Neuron (in vitro differentiated cells): ENCODE measurements around the gene C22orf42.
"Not testable (repeated sequence)": the region's sequence is repeated elsewhere in the genome, so short reads cannot be mapped to it uniquely, and the experiment has no call there.

Source experiments
- H2AFZ ChIP-seq: one replicate; pipeline ENCODE4 v1.6.1; 2013; ENCODE audit warnings: low read depth, mild to moderate bottlenecking, inconsistent platforms, low read length, moderate library complexity
- H3K27me3 ChIP-seq: one replicate; pipeline ENCODE4 v1.6.1; 2013; ENCODE audit warnings: low read length; ENCODE audit not compliant: insufficient read depth
- H3K36me3 ChIP-seq: one replicate; pipeline ENCODE4 v1.6.1; 2013; ENCODE audit warnings: low read length; ENCODE audit not compliant: insufficient read depth
- H3K4me1 ChIP-seq: one replicate; pipeline ENCODE4 v1.6.1; 2013; ENCODE audit warnings: low read length; ENCODE audit not compliant: insufficient read depth
- H3K4me3 ChIP-seq: 2 replicates; pipeline ENCODE4 v1.5.1; 2013; ENCODE audit warnings: mild to moderate bottlenecking, low read length, moderate library complexity
- H3K9me3 ChIP-seq: one replicate; pipeline ENCODE4 v1.6.1; 2013; ENCODE audit warnings: low read length

The C22orf42 gene

GRCh38 chr22:32137731-32138324 lies 21.3 kb downstream of the C22orf42 start:
- H2AFZ ChIP-seq, H3K36me3 ChIP-seq, H3K9me3 ChIP-seq, H3K4me3 ChIP-seq, H3K27me3 ChIP-seq, H3K4me1 ChIP-seq: not testable (repeated sequence)

- H3K27me3 ChIP-seq, H3K36me3 ChIP-seq, H2AFZ ChIP-seq, H3K9me3 ChIP-seq, H3K4me3 ChIP-seq, H3K4me1 ChIP-seq: not testable (repeated sequence)
Observed at GRCh38 chr22:32136881-32137280, 22.2 kb downstream of the C22orf42 start.

- not testable (repeated sequence) for H2AFZ ChIP-seq, H3K4me3 ChIP-seq, H3K4me1 ChIP-seq, H3K27me3 ChIP-seq, H3K36me3 ChIP-seq, H3K9me3 ChIP-seq
Observed at GRCh38 chr22:32135958-32136357, 23.1 kb downstream of the C22orf42 start.

- not testable (repeated sequence) for H3K36me3 ChIP-seq, H3K4me1 ChIP-seq, H3K4me3 ChIP-seq, H3K27me3 ChIP-seq, H3K9me3 ChIP-seq, H2AFZ ChIP-seq
Observed at GRCh38 chr22:32134796-32135195, 24.3 kb downstream of the C22orf42 start.

GRCh38 chr22:32132783-32133182 lies 26.3 kb downstream of the C22orf42 start:
- peaks cover 3% of the 10 kb centered on the region for H3K27me3 ChIP-seq
- H3K4me1 ChIP-seq = no peaks in the 10 kb centered on the region
- no peaks in the 10 kb centered on the region for H3K36me3 ChIP-seq
- H3K4me3 ChIP-seq = no peak overlapping the region
- no peaks in the 10 kb centered on the region for H3K9me3 ChIP-seq
- no peak overlapping the region for H2AFZ ChIP-seq

GRCh38 chr22:32132126-32132525 lies 27.0 kb downstream of the C22orf42 start:
- Histone ChIP-seq H3K36me3 (no peaks in the 10 kb centered on the region), H3K9me3 (no peaks in the 10 kb centered on the region), H2AFZ (no peak overlapping the region), H3K4me1 (no peaks in the 10 kb centered on the region), H3K27me3 (no peaks in the 10 kb centered on the region), H3K4me3 (no peak overlapping the region)

- Histone ChIP-seq H3K36me3 (no peaks in the 10 kb centered on the region), H3K9me3 (no peaks in the 10 kb centered on the region), H3K27me3 (no peaks in the 10 kb centered on the region), H3K4me3 (no peak overlapping the region), H3K4me1 (no peaks in the 10 kb centered on the region), H2AFZ (no peak overlapping the region)
Observed at GRCh38 chr22:32130464-32130863, 28.6 kb downstream of the C22orf42 start.

GRCh38 chr22:32127904-32128303 lies 31.2 kb downstream of the C22orf42 start:
- H2AFZ ChIP-seq = no peak overlapping the region
- H3K27me3 ChIP-seq = no peaks in the 10 kb centered on the region
- H3K36me3 ChIP-seq = no peaks in the 10 kb centered on the region
- H3K4me1 ChIP-seq = no peaks in the 10 kb centered on the region
- H3K9me3 ChIP-seq = no peaks in the 10 kb centered on the region
- H3K4me3 ChIP-seq = no peak overlapping the region

- no peak overlapping the region for H3K4me3 ChIP-seq
- no peaks in the 10 kb centered on the region for H3K4me1 ChIP-seq
- H3K27me3 ChIP-seq = no peaks in the 10 kb centered on the region
- no peaks in the 10 kb centered on the region for H3K9me3 ChIP-seq
- no peaks in the 10 kb centered on the region for H3K36me3 ChIP-seq
- H2AFZ ChIP-seq = no peak overlapping the region
Observed at GRCh38 chr22:32123657-32124056, 35.4 kb downstream of the C22orf42 start.

GRCh38 chr22:32122899-32123298 lies 36.2 kb downstream of the C22orf42 start:
- H3K36me3 ChIP-seq = no peaks in the 10 kb centered on the region
- H2AFZ ChIP-seq = no peak overlapping the region
- H3K4me3 ChIP-seq = no peak overlapping the region
- H3K4me1 ChIP-seq = no peaks in the 10 kb centered on the region
- H3K27me3 ChIP-seq = no peaks in the 10 kb centered on the region
- H3K9me3 ChIP-seq = no peaks in the 10 kb centered on the region

GRCh38 chr22:32120603-32121002 lies 38.5 kb downstream of the C22orf42 start:
- Histone ChIP-seq H3K27me3 (peaks cover 7% of the 10 kb centered on the region), H3K9me3 (no peaks in the 10 kb centered on the region), H3K4me3 (no peak overlapping the region), H2AFZ (no peak overlapping the region), H3K36me3 (no peaks in the 10 kb centered on the region), H3K4me1 (no peaks in the 10 kb centered on the region)

GRCh38 chr22:32119568-32120235 lies 39.4 kb downstream of the C22orf42 start:
- H3K36me3 ChIP-seq = no peaks in the 10 kb centered on the region
- H3K4me3 ChIP-seq = no peak overlapping the region
- H3K4me1 ChIP-seq = no peaks in the 10 kb centered on the region
- peaks cover 10% of the 10 kb centered on the region for H3K27me3 ChIP-seq
- no peak overlapping the region for H2AFZ ChIP-seq
- H3K9me3 ChIP-seq = no peaks in the 10 kb centered on the region

- Histone ChIP-seq H3K4me3 (no peak overlapping the region), H3K9me3 (no peaks in the 10 kb centered on the region), H3K4me1 (no peaks in the 10 kb centered on the region), H3K27me3 (peaks cover 23% of the 10 kb centered on the region), H2AFZ (no peak overlapping the region), H3K36me3 (no peaks in the 10 kb centered on the region)
Observed at GRCh38 chr22:32112380-32112779, 46.7 kb downstream of the C22orf42 start.

GRCh38 chr22:32106930-32107329 lies 52.2 kb downstream of the C22orf42 start:
- Histone ChIP-seq H2AFZ (no peak overlapping the region), H3K36me3 (no peaks in the 10 kb centered on the region), H3K4me3 (no peak overlapping the region), H3K4me1 (no peaks in the 10 kb centered on the region), H3K27me3 (no peaks in the 10 kb centered on the region), H3K9me3 (no peaks in the 10 kb centered on the region)
